GM19324 (cell line): Measurements from ENCODE around the gene ACKR1.

Experiments
- ATAC-seq: cut with Tn5 transposase; IDR thresholded peaks from one replicate; pipeline ENCODE4 v1.9.1; 2021; ENCODE audit warnings: mild to moderate bottlenecking, moderate library complexity; ENCODE audit not compliant: unreplicated experiment, low FRiP score

Gene ACKR1

DNA sequence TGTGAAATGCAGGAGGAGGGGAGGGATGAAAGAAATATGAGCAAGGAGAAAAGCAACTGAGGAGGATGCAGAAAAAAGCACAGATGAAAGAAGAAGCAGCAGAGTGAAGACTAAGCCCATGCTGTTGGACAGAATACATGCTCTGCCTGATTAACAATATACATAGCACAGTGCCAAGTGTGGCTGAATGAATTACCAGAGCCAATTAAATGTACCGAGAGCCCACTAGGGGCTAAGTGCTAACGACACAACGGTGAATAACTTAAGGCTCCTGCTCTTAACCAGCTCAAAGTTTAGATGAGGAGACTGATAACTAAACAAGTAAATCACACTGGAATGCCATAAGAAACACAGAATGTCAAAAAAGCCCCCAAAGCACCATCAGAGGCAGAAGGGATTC lies 17.6 kb upstream of the ACKR1 start:
- no peak for ATAC-seq

DNA sequence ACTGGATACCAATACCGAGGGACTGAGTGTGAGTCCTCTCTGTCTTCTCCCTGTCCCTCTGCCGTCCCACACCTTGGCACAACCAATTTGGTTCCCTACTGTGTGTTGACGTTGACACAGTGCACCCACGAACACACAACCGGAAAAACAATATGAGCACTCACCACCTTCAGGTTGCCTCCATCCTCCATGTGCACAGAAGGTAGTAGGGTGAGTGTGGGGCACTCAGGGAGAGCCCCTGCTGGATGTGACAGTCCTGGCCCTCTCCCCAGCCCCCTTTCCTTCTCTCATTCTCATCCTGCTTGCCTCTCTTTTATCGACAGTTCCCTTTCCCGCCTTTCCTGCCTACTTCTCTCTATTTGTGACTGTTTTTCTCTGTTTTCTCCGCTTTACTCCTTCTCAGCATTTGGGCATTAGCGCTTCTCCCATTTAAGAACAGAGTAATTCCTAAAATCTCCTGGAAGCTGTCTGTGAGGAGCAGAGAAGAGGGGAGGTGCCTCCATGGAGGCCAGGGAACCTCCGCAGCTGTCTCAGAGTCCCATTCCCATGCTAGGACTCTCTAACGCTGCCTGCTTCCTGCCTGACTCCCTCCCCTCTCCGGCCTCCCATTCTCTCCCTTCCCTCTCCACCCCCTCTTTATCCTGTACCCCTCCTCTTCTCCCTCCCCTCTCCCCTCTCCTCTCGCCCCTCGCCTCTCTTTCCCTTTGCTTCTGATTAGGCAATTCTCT lies 16.9 kb upstream of the ACKR1 start:
- ATAC-seq, result no peak

DNA sequence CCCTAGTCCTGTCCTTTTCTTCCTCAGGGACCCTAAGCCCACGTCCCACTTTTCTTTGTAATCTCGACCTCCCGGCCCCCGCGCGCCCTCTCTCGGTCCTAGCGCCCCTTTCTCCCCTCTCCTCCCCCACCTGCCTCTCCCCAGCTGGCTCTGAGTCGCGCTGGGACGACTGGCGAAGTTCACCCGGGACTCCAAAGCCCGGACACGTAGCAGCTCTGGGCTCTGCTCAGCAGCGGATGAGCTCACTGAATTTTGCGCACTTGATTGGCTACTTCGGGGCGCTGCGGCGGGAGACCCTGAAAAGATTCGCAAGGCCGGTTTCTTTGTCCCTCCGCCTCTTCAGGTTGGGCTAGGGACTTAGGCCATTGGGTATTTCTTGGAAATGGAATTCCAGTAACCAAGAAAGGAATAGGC lies 16.3 kb upstream of the ACKR1 start:
- ATAC-seq, result no peak

DNA sequence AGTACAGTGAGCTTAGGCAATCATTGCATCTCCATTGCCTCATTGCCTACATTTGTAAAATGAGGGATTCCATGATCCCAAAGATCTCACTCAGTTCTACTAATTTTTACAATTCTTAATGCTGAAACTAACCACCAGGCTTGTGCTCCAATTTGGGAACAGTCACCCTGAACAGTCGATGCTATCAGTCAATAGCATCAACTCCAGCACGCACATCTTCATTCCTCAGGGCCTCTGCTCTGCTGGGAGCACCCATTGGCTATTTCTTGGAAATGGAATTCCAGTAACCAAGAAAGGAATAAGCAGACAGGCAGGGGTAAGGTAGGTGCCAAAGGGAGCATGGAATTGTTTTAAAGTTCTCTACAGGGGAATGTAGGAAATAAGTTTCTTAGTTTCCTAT lies 14.2 kb upstream of the ACKR1 start:
- ATAC-seq, result no peak

DNA sequence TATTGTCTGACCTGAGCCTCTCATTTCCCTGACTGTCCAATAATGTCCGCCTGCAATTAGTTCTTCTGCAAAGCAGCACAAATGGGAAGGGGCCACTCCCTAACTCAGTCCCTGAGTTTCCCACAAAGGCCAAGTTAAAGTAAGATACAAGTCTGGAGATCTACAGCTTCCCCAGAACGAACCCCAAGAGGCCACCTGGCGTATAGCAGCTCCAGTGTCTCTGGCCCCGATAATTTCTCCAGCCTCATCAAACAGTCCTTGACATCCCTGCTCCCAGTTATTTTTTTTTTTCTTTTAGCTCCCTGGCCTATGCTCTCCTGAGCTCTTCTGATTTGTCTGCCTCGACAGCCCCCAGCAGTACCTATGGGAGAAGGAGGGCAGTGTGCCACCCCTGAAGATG lies 8.1 kb upstream of the ACKR1 start:
- ATAC-seq, result no peak

DNA sequence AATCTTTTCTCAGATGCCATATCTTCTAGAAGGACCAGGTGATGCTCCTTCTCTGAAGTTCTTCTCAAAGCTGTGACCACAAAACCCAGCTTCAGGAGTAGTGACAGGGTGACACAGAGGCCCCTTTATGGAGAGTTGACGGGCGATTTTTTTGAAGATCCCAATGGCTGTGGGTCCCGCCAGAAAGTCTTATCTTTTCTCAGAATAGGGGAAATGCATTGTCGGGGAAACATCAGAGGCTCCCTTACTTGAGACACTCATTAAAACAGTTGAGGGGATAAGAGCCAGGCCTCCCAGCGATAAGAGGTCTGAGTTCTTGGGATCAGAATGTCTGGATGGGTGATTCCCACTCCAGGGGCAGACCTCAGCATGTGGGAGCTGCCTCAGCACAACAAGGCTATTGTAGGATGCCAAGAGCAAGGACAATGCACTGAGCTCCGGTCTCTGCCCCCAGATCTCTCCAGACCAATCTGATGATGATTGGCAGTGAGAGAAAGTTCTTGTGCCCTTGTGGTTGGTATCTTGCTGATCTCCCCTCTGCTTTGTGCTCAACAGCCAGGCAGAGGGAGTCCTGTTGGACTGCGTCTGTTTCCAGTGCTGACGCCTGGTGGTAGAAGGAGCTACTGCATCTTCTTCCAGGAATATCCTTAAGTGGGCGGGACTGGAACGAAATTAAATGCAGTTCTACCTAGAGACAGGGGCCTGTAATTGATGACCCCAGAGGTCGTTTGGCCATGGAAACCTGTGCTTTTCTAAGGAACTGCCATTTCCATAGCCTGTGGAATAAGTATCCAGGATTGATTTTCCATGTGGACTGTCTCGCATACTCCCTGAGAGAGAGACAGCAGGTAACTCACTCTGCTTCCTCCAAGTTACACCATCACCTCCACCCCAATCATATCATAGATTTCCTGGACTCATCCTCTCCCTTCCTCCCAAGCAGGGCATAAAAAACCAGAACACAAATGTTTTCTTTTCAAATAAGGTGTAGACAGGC lies 6.8 kb upstream of the ACKR1 start:
- ATAC-seq, result peak; percentile 69

DNA sequence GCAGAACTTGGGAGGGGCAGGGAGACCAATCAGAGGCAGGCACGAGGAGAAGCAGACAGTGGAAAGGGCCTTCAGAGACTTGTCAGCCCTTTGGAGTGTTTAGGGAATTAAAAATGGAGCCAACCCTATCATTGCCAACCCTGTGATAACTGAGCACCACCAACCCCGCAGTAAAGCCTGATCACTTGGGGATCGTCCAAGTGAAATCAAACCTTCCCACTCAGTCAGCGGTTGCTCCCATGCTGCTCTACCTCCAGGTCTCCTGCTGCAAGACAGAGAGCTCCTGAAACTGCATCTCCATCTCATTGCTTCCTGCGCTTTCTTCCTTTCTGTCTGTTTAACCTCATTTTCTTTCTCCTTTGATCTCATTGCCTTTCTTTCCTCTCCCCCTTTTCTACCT lies 4.8 kb upstream of the ACKR1 start:
- ATAC-seq, result no peak

DNA sequence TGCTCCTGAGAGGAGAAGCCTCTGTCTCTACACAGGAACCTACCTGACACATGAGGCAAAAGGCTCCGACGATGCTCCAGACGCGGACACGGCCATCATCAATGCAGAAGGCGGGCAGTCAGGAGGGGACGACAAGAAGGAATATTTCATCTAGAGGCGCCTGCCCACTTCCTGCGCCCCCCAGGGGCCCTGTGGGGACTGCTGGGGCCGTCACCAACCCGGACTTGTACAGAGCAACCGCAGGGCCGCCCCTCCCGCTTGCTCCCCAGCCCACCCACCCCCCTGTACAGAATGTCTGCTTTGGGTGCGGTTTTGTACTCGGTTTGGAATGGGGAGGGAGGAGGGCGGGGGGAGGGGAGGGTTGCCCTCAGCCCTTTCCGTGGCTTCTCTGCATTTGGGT lies 3.9 kb upstream of the ACKR1 start:
- no peak for ATAC-seq

- no peak for ATAC-seq
Measured at GRCh38 chr1:159201642-159202041, 3.0 kb upstream of the ACKR1 start.

DNA sequence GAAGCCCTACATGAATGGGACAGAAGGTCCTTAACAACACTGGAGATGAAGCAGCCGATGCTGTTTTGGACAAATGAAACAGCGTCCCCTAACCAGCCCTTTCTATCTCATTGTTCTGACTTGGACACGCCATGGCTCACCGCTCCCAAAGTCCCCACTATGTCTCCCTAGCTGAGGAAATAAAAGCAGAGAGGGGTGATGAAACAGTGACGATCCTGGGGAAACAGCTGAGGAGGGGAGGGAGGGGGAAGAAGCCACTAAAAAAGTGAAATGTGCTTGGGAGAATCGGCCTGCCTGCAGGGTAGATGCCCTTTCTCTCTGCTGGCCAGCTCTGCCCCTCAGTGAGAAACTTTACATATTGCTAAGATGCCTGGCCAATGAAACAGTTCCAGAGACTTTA lies 1.1 kb upstream of the ACKR1 start:
- ATAC-seq, result no peak

GRCh38 chr1:159205225-159205624 lies 550 bp downstream of the ACKR1 start:
- no peak for ATAC-seq

DNA sequence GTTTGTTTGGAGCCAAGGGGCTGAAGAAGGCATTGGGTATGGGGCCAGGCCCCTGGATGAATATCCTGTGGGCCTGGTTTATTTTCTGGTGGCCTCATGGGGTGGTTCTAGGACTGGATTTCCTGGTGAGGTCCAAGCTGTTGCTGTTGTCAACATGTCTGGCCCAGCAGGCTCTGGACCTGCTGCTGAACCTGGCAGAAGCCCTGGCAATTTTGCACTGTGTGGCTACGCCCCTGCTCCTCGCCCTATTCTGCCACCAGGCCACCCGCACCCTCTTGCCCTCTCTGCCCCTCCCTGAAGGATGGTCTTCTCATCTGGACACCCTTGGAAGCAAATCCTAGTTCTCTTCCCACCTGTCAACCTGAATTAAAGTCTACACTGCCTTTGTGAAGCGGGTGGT lies 1.4 kb downstream of the ACKR1 start:
- no peak for ATAC-seq

- no peak for ATAC-seq
Measured at GRCh38 chr1:159207080-159207479, 2.4 kb downstream of the ACKR1 start.

- no peak for ATAC-seq
Measured at GRCh38 chr1:159207774-159208173, 3.1 kb downstream of the ACKR1 start.

- ATAC-seq, result no peak
Measured at GRCh38 chr1:159208175-159208825, 3.6 kb downstream of the ACKR1 start.

GRCh38 chr1:159209061-159209460 lies 4.4 kb downstream of the ACKR1 start:
- no peak for ATAC-seq

GRCh38 chr1:159211331-159212136 lies 6.9 kb downstream of the ACKR1 start:
- ATAC-seq, result no peak

- no peak for ATAC-seq
Measured at GRCh38 chr1:159212596-159212995, 7.9 kb downstream of the ACKR1 start.

DNA sequence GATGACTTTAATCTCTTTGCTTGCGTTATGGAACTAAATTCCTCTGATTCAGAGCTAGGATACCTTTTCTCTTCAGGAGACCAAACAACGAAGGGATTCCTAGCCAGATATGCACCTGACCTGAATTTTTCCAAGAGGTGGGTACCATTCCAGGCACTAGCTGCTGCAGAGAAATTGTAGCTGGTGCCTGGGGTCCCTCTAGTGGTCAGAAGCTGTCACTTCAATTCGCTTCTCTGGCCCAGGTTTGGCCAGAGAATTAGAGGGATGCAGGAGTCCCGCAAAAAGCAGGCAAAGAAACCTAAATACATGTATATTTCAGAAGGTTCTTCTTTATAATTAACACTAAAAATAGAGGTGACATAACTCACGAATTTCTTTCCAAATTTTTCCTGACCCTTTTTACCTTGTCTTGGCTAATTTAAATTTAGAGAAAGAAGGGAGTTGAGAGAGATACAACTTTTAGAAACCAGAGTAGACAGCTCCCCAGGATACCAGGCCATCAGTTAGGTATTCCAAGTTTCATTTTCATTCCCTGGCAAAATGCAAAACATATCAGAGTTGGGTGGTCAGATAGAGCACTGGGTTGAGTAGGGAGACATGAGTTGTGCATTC lies 9.6 kb downstream of the ACKR1 start:
- ATAC-seq, result no peak
